Right lobe of liver (tissue), 4 donors: ENCODE data around the gene PRIMPOL.
"Not testable (repeated sequence)": the region's sequence is repeated elsewhere in the genome, so short reads cannot be mapped to it uniquely, and the experiment has no call there.

Experiments used
- POLR2A ChIP-seq: fragments of 450-650 bp; IDR thresholded peaks from one replicate; pipeline ENCODE4 v1.6.1; 2017; ENCODE audit warnings: antibody characterized with exemption, mild to moderate bottlenecking
- TF ChIP-seq, protein P1 (sequence below), 4 donors: fragments of 200-600 bp in 3 of 4; fragments of 450-650 bp in 1 of 4; IDR thresholded peaks; one replicate each; pipeline versions ENCODE4 v1.5.1 to v1.8.0; 2016 to 2022; ENCODE audit warnings: antibody characterized with exemption in 4 of 4, mild to moderate bottlenecking in 2 of 4
- donor health status: DM: no; HTN: no; CAD: no.
- donor health status: DM: no; HTN: no; CAD: no.
- donor health status: DM: no; HTN: yes; CAD: no.

DNA sequence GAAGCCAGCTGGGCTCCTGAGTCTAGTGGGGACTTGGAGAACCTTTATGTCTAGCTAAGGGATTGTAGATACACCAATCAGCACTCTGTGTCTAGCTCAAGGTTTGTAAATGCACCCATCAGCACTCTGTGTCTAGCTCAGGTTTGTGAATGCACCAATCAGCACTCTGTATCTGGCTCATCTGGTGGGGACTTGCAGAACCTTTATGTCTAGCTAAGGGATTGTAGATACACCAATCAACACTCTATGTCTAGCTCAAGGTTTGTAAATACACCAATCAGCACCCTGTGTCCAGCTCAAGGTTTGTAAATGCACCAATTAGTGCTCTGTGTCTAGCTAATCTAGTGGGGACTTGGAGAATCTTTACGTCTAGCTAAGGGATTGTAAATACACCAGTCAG, 92.1 kb downstream of the PRIMPOL start:
- TF ChIP-seq POLR2A: not testable (repeated sequence)
- TF ChIP-seq, protein P1, sequence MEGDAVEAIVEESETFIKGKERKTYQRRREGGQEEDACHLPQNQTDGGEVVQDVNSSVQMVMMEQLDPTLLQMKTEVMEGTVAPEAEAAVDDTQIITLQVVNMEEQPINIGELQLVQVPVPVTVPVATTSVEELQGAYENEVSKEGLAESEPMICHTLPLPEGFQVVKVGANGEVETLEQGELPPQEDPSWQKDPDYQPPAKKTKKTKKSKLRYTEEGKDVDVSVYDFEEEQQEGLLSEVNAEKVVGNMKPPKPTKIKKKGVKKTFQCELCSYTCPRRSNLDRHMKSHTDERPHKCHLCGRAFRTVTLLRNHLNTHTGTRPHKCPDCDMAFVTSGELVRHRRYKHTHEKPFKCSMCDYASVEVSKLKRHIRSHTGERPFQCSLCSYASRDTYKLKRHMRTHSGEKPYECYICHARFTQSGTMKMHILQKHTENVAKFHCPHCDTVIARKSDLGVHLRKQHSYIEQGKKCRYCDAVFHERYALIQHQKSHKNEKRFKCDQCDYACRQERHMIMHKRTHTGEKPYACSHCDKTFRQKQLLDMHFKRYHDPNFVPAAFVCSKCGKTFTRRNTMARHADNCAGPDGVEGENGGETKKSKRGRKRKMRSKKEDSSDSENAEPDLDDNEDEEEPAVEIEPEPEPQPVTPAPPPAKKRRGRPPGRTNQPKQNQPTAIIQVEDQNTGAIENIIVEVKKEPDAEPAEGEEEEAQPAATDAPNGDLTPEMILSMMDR (IDR thresholded peaks at IDR 0.05): not testable (repeated sequence)
